ENCODE measurements around the gene OR2T35.
"Not testable (repeated sequence)": the region's sequence is repeated elsewhere in the genome, so short reads cannot be mapped to it uniquely, and the experiment has no call there.

OR2T35 gene, protein sequence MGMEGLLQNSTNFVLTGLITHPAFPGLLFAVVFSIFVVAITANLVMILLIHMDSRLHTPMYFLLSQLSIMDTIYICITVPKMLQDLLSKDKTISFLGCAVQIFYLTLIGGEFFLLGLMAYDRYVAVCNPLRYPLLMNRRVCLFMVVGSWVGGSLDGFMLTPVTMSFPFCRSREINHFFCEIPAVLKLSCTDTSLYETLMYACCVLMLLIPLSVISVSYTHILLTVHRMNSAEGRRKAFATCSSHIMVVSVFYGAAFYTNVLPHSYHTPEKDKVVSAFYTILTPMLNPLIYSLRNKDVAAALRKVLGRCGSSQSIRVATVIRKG

DNA sequence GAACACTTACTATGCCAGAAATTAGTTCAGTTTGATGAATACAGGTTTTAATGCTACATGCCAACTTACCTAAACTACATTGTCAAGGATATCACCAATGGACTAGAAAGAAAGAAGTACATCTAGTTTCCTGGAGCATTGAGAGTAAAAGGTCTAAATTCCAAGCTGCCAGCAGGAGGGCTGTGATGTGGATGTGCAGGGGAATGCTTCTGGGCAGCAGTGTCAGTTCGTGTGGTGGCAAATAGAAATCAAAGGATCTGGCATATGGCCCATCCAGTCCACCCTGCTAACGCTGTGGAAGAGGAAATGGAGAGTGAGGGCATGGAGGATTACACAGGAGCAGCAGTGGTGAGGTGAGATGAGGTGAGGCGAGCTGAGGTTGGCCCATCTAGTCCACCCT, at the start of gene OR2T35:
Gene OR2T35 (minus strand): TSS at position 101 of the 400 bp plus-strand sequence. CDS start 6,020 bp downstream, outside the sequence.
- DNase-seq = not testable (repeated sequence)

DNA sequence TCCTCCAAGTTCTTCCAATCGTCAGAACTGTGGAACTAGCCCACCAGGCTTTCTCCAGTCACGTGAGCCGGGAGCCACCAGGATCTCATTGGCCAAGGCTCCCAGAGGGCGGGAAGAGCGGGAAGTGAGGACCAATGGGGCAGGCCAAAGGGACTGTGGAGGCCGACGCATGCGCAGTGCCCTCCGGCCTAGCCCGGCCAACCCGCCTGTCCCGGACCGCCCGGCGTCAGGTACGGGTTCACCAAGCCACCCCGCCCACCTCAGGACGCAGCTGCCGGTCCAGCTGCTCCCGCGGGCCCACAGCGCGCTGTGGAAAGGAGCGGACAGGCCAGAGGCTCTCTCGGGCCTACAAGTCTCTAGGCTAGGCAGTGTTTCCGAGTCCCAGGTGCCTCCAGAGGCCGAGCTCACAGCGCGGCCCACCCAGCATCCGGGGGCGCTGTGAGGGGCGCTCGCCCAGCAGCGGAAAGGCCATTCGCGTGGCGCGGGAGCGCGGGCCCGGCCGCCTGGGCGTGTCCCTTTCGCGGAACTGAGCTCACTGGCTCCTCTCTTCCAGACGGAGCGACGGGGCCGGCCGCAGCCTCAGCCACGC, 46.6 kb upstream of the OR2T35 start:
- no peak for DNase-seq

GRCh38 chr1:248688527-248689298, 43.6 kb upstream of the OR2T35 start:
- DNase-seq = no peak

DNA sequence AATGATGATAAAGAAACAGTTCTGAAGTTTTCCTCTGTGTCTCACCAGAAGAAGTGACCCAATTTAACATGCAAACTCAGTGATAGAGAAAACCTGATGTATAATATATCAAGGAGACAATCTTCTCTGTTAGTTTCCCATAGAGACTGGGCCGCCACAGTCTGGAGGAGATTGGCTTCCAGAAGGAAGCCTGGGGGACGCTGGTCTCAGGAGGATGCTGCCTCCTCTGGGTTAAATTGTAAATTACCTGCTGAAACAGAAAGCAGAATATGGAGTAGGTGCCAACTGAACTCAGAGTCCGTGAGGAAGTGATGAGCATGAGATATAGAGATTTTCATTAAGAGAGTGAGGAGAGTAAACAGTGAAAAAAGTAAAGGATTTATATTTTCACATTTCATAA, 41.7 kb upstream of the OR2T35 start:
- DNase-seq = peak; percentile 12 to 29

- no peak for DNase-seq
These were observed 36.6 kb upstream of the OR2T35 start for GRCh38 chr1:248681651-248682050.

GRCh38 chr1:248670003-248670402, 24.9 kb upstream of the OR2T35 start:
- DNase-seq = no peak

DNA sequence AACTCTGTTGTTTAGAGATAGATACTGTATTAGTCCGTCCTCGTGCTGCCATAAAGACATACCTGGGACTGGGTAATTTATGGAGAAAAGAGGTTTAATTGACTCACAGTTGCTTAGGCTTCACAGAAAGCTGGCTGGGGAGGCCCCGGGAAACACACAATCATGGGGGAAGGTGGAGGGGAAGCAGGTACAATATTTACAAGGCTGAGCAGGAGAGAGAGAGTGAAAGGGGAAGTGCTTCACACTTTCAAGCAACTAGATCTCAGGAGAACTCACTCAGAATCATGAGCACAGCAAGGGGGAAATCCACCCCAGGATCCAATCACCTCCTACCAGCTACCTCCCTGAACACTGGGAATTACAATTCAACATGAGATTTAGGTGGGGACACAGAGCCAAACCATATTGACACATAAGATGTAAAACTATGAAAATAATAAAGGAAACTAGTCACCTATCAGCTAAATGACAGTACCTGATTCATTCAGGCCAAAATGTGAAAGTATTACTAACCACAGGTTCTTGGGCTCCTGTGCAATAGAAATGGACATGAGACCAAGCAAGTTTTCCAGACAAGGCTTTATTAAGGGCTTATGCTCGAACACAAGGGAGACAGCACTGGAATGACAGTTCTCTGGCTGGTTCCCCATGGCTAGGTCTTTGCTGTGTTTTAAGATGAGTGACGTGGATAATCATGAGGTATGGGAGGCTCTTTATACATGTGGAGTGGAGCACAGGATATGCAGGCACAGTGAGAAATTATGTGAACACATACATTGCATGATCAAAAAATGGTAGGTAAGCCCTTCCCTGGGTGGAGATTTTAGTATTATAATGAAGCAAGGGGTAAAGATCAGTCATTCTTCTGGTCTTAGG, 18.6 kb upstream of the OR2T35 start:
- DNase-seq = peak in 1 of 2 donors; percentile 7

- not testable (repeated sequence) for DNase-seq
These were observed 11.7 kb upstream of the OR2T35 start for GRCh38 chr1:248656797-248657196.

GRCh38 chr1:248655354-248655753, 10.3 kb upstream of the OR2T35 start, which contains the start of gene OR2T27:
Gene OR2T27, minus strand, starts transcription at chr1:248655528. Its CDS starts 4,644 bp downstream, at chr1:248650884.
- not testable (repeated sequence) for DNase-seq

GRCh38 chr1:248648770-248649536, 3.9 kb upstream of the OR2T35 start:
- not testable (repeated sequence) for DNase-seq

DNA sequence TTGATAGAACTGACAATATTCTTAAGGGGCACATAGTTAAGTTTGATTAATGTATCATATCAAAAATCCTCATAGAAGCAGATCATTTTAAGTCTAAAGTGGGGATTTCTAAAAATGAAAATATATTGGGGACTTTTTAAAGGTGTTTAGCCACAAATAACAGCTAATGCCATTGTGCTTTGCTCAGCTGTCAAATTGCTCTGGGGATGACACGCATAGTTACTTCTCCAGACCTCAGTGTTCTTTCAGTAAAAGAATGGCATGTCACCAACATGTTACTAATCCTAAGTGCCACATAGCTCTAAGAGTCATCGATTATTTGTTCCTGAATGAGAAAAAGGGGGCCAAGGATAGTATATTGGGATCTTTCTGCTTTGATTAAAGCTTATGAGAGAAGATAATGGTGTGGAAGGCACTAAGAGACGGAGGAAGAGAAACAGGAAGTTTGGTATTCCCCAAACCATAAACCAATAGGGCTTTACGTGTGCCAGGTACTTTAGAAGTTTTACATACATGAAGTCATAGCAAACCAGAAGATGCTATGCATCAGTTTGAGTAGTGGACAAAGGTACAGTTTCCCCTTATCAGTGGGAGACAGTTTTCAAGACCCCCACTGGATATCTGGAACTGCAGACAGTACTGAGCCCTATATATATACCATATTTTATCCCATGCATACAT, 2.0 kb downstream of the OR2T35 start:
- DNase-seq = not testable (repeated sequence)

DNA sequence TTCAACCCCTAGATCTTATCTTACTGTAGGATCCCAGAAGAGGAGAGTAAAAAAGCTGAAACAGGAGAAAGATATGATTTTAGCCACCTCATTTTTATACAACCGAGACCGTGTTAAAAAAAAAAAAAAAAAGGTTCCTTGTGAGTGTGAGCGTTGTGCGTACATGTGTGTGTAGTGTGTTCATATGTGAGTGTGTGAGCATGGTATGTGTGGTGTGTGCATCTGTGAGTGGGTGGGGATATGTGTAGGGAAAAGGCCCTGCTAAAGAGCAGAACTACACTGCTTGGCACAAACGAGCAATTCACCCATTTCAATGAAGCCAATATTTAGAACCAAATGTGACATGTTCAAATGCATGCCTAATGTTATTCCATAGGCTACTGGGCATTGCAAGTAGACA, 3.5 kb downstream of the OR2T35 start:
- not testable (repeated sequence) for DNase-seq

DNA sequence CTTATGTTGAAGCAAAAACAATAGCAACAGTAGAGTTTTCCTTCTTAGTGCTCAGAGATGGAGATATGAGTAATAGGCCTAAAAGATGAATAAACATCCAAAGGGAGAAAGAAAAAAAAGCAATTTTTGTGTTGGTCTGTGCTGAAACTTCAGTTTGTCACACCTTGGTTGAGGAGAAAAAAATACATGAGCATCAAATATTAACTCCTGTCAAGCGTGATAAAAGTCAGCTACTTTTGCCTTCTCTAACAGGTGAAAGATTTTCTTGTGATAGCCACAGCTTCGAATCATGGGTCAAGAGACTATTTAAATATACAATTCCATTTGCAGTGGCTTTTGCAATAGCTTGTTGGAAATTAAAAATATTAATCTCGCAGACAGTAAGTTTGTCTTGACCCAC, 4.2 kb downstream of the OR2T35 start:
- DNase-seq = not testable (repeated sequence)

- not testable (repeated sequence) for DNase-seq
These were observed 5.4 kb downstream of the OR2T35 start for GRCh38 chr1:248639652-248640051.

- DNase-seq = not testable (repeated sequence)
These were observed 8.5 kb downstream of the OR2T35 start for GRCh38 chr1:248636612-248637011.

DNA sequence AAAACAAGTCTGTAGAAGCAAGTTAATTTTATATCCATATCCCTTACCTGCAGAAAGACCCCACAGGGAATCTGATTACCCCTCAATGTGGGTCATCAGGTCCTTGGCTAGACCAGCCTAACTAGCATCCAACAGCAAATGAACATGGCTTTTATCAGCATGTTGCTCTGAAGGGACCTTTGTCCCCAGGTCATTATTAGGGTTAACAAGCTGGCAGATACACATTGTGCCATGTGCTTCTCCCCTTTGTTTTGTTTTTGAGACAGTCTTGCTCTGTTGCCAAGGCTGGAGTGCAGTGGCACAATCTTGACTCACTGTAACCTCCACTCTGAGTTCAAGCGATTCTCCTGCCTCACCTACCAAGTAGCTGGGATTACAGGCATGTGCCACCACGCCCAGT, 10.1 kb downstream of the OR2T35 start, which contains the start of gene OR2T11:
Gene OR2T11 (minus strand): TSS at position 101 of the 400 bp plus-strand sequence. CDS start 7,963 bp downstream, outside the sequence.
- not testable (repeated sequence) for DNase-seq

DNA sequence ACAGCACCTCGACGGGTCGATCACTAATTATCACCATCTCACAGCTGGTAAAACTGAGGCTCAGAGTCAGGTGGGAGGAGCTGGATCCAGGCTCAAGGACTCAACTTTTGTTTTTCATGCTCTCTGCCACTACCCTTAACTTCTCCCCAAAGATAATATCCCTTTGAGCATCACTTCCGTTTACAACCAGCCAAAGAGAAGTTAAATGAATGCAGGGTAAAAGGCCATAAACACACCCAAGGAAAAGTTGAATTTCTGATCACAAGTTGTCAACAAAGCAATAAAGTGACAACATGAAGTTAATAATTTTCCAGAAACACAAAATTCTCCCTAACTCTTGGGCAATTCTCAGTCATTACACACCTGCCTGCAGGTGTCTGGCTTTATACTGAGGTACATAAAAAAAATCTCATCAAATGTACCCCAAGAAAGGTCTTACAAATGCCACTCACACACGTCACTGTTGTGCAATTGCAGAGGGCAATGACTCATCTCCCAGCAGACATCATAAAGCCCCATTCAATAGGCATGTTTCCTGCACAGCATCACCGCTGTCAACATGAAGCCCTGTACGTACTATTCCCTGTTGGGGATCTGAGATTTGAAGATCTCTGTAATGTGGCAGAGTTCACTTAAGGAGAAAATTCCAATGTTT, 13.6 kb downstream of the OR2T35 start:
- DNase-seq = no peak

- DNase-seq = no peak
These were observed 14.5 kb downstream of the OR2T35 start for GRCh38 chr1:248630551-248630950.

DNA sequence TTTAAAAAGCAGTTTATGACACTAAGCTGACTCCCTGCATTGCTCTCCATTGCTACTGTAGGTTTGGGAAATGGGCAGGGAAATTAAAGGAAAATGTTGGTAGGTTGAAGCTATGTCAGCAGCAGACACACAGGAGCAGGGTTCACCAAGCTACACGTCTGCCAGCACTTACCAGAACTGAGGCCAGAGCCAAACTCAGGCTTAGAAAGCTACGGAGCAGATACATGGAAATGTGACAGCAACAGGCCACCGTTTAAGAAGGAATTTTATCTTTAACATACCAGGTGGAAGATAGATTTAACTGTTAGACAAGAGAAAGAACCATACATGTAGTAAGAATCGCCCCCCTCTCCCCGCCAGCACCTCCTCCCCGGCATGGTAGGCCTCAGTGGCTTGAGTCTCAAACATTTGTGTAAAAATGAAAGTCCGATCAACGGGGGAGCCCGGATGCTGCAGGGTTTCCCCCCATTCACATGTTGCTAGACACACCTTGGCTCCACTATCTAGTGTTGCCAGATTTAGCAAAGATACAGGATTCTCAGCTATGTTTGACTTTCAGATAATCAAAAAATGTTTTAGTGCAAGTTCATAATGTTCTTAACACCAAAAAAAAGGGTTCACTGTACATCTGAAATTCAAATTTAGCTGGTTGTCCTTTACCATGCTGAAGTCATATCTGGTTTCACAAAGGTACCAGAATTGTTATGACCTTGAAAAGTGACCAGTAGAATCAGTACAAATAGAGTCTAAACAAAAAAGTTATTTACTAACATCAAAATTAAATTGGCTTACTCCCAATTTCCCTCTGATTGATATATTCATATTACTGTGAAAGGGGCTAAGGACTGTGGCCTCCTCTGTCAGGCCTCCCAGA, 16.9 kb downstream of the OR2T35 start:
- DNase-seq = no peak
